K562 (cell line): Measurements from ENCODE around the gene IRF2BP2. TPM values are rescaled to one million over a fixed set of nuclear protein-coding genes. Genes with fewer than 3 reads are reported as not detected.
A peak's percentile ranks its signal among the peaks of the same experiment; 100 is the strongest.

ENCODE experiments used
- ARID1B ChIP-seq: fragments of 450-650 bp; IDR thresholded peaks from 2 replicates; pipeline ENCODE4 v1.6.1; 2016; ENCODE audit warnings: antibody characterized with exemption, mild to moderate bottlenecking, inconsistent platforms
- CBX1 ChIP-seq: sonication (generic); IDR thresholded peaks from 2 replicates; pipeline ENCODE4 v1.6.1; 2016; ENCODE audit warnings: antibody characterized with exemption, low read depth, mild to moderate bottlenecking
- JUN ChIP-seq, 2 experiments: sonication (generic) in 1 of 2; formaldehyde crosslinking in 1 of 2; IDR thresholded peaks; 2 replicates each; pipeline versions ENCODE4 v1.6.1 to v1.8.0; 2012 to 2022; ENCODE audit warnings: borderline replicate concordance in 2 of 2, mild to moderate bottlenecking in 2 of 2, improper control_type of control experiment in 1 of 2, low read depth in 1 of 2, low read length in 1 of 2, missing genetic modification reagents in 1 of 2
- NCOR1 ChIP-seq: fragments of 450-650 bp; IDR thresholded peaks from 2 replicates; pipeline ENCODE4 v1.6.1; 2016; ENCODE audit warnings: mild to moderate bottlenecking, moderate library complexity
- PRPF4 ChIP-seq: fragments of 200-400 bp; formaldehyde crosslinking; IDR thresholded peaks from one replicate; pipeline ENCODE4 v1.6.1; 2017; ENCODE audit warnings: low read length, low read depth, mild to moderate bottlenecking; ENCODE audit not compliant: insufficient read depth, poor library complexity, severe bottlenecking
- RBM15 ChIP-seq: fragments of 200-400 bp; formaldehyde crosslinking; IDR thresholded peaks from 2 replicates; pipeline ENCODE4 v1.6.1; 2018; ENCODE audit warnings: mild to moderate bottlenecking, low read length, moderate library complexity; ENCODE audit not compliant: insufficient read depth
- RREB1 ChIP-seq: fragments of 250-450 bp; sonication (Bioruptor Pico); IDR thresholded peaks from 2 replicates; pipeline ENCODE4 v1.4.0; 2020
- SMAD1 ChIP-seq: fragments of 150-350 bp; IDR thresholded peaks from 2 replicates; pipeline ENCODE4 v1.6.1; 2014; ENCODE audit warnings: low read length, low read depth; ENCODE audit not compliant: partially characterized antibody
- SMARCB1 ChIP-seq: IDR thresholded peaks from 2 replicates; pipeline ENCODE4 v1.6.1; 2011; ENCODE audit warnings: improper control_type of control experiment, low read depth; ENCODE audit not compliant: insufficient read length
- TBL1XR1 ChIP-seq, 2 experiments: IDR thresholded peaks; 2 replicates each; pipeline ENCODE4 v1.6.1; 2012; ENCODE audit warnings: improper control_type of control experiment in 2 of 2, low read length in 2 of 2, mild to moderate bottlenecking in 1 of 2
- TRIM25 ChIP-seq: fragments of 450-650 bp; IDR thresholded peaks from 2 replicates; pipeline ENCODE4 v1.7.0; 2016; ENCODE audit warnings: borderline replicate concordance
- ZC3H8 ChIP-seq: fragments of 450-650 bp; IDR thresholded peaks from 2 replicates; pipeline ENCODE4 v1.6.1; 2017
- polyA plus RNA-seq, 8 experiments: library from polyadenylated mRNA; depleted of rRNA in 4 of 8; stranded (reverse) in 5 of 8; unstranded in 3 of 8; fragments of >200 nt; fragmentation: Nextera tagmentation in 2 of 8; fragmentation: Illumina TruSeq in 1 of 8; extraction: Ambion mirVana in 2 of 8; extraction: Trizol in 1 of 8; gene quantifications; 2 replicates each; pipeline versions ENCODE4 v1.2.1 to v1.2.3, GENCODE V29; 2011 to 2014; ENCODE audit warnings: inconsistent platforms in 1 of 8, missing spikeins in 1 of 8
- total RNA-seq, 7 experiments: library from RNA; depleted of rRNA in 6 of 7; stranded (reverse); fragments of >200 nt in 6 of 7; fragmentation: Illumina TruSeq in 2 of 7; extraction: Trizol in 2 of 7; gene quantifications; 2 replicates each; pipeline versions ENCODE4 v1.2.1 to v1.2.3, GENCODE V29; 2011 to 2021; ENCODE audit warnings: low replicate concordance in 1 of 7
- TF ChIP-seq, protein P1 (sequence below): fragments of 450-650 bp; IDR thresholded peaks from 2 replicates; pipeline ENCODE4 v1.6.1; 2016; ENCODE audit warnings: low read depth, mild to moderate bottlenecking, moderate library complexity
- TF ChIP-seq, protein P2 (sequence below): fragments of 250-450 bp; sonication (Bioruptor Pico); IDR thresholded peaks from 2 replicates; pipeline ENCODE4 v1.4.0; 2020; ENCODE audit warnings: mild to moderate bottlenecking
- TF ChIP-seq, protein P3 (sequence below): fragments of 450-650 bp; formaldehyde crosslinking; IDR thresholded peaks from 2 replicates; pipeline ENCODE4 v1.4.0; 2022; ENCODE audit warnings: mild to moderate bottlenecking, moderate library complexity

Gene IRF2BP2
- total and polyA plus RNA-seq, 9 of the 15 experiments (the other 6 are each of a cell fraction or from before 2014, with no cell fraction given): 7.7 to 68.6 (median 22.1) TPM

- peak; percentile 93; the same call in 1 of the 2 replicates for TF ChIP-seq CBX1
- TF ChIP-seq ARID1B: no peak
- TF ChIP-seq JUN (IDR thresholded peaks at IDR 0.05; ENCODE audit: borderline replicate concordance, low read depth, low read length): peak; percentile 13; the same call in 1 of the 2 replicates
- peak; percentile 89; the same call in 1 of the 2 replicates for TF ChIP-seq JUN (CRISPR knock-in tag; IDR thresholded peaks at IDR 0.05; ENCODE audit: borderline replicate concordance)
- no peak for TF ChIP-seq NCOR1
- TF ChIP-seq, protein P1, sequence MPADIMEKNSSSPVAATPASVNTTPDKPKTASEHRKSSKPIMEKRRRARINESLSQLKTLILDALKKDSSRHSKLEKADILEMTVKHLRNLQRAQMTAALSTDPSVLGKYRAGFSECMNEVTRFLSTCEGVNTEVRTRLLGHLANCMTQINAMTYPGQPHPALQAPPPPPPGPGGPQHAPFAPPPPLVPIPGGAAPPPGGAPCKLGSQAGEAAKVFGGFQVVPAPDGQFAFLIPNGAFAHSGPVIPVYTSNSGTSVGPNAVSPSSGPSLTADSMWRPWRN: 0 out of 2 replicates have a peak, but pooled peaks have one; percentile 13
- 0 out of 2 replicates have a peak, but pooled peaks have one; percentile 46 for TF ChIP-seq RREB1
- no peak for TF ChIP-seq RBM15
- no peak for TF ChIP-seq TBL1XR1 (IDR thresholded peaks at IDR 0.05; ENCODE audit: low read length in 2 of 2)
- TF ChIP-seq, protein P2, sequence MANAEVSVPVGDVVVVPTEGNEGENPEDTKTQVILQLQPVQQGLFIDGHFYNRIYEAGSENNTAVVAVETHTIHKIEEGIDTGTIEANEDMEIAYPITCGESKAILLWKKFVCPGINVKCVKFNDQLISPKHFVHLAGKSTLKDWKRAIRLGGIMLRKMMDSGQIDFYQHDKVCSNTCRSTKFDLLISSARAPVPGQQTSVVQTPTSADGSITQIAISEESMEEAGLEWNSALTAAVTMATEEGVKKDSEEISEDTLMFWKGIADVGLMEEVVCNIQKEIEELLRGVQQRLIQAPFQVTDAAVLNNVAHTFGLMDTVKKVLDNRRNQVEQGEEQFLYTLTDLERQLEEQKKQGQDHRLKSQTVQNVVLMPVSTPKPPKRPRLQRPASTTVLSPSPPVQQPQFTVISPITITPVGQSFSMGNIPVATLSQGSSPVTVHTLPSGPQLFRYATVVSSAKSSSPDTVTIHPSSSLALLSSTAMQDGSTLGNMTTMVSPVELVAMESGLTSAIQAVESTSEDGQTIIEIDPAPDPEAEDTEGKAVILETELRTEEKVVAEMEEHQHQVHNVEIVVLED (CRISPR knock-in tag): peak; percentile 38; the same call in 1 of the 2 replicates
- TF ChIP-seq SMAD1: no peak
- no peak for TF ChIP-seq TRIM25
- no peak for TF ChIP-seq SMARCB1
- no peak for TF ChIP-seq ZC3H8
- TF ChIP-seq, protein P3, sequence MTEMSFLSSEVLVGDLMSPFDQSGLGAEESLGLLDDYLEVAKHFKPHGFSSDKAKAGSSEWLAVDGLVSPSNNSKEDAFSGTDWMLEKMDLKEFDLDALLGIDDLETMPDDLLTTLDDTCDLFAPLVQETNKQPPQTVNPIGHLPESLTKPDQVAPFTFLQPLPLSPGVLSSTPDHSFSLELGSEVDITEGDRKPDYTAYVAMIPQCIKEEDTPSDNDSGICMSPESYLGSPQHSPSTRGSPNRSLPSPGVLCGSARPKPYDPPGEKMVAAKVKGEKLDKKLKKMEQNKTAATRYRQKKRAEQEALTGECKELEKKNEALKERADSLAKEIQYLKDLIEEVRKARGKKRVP (CRISPR knock-in tag): peak; percentile 51
- no peak for TF ChIP-seq PRPF4
Measured at GRCh38 chr1:234599617-234600417, 10.2 kb downstream of the IRF2BP2 start (continued).
